ENCODE data around the gene CCR9. TPM values are rescaled to one million over a fixed set of nuclear protein-coding genes. Genes with fewer than 3 reads are reported as not detected.

CCR9 gene
- total RNA-seq, 4 donors from 2014 or later: 0.14 to 1.3 TPM; not detected in 2

GRCh38 chr3:45922950-45923590 is 36.7 kb downstream of the CCR9 start:
- Histone ChIP-seq H3K27me3 (no peaks in the 10 kb centered on the region), H3K4me1 (no peaks in the 10 kb centered on the region), H3K27ac (no peak overlapping the region), H3K36me3 (peaks cover 0 to 34% (median 14%) of the 10 kb centered on the region in 4 donors), H3K4me3 (no peak overlapping the region), H3K9me3 (no peaks in the 10 kb centered on the region)
- TF ChIP-seq POLR2AphosphoS5 (IDR thresholded peaks at IDR 0.05) (no peak), EP300 (IDR thresholded peaks at IDR 0.05; ENCODE audit: low read depth) (no peak)
- 92 to 98% methylated on average over 4 of the region's 4 CpGs for WGBS, 2 donors (ENCODE audit: low coverage in 1 of 2)
- intact Hi-C loops (cut with DNase I; ENCODE audit: low total_unique reads) (no loop called here), in situ Hi-C loops (cut with MboI; ENCODE audit: low pct_ligation_motif_present in 1 of 4, low pct_unique_long_range_greater_than_20kb in 1 of 4, low sequenced_read_pairs in 3 of 4) (loop anchor here in 2 of 4 donors (10.0 kb wide), 1 partner anchor 158 kb away; no protein-coding TSS in a partner anchor)
- no peak for DNase-seq

- Histone ChIP-seq H3K4me1 (no peaks in the 10 kb centered on the region), H3K27me3 (no peaks in the 10 kb centered on the region), H3K27ac (no peak overlapping the region), H3K9me3 (no peaks in the 10 kb centered on the region), H3K36me3 (peaks cover 0 to 34% (median 17%) of the 10 kb centered on the region in 4 donors), H3K4me3 (no peak overlapping the region)
- DNase-seq: no peak
- in situ Hi-C loops (cut with MboI; ENCODE audit: low pct_ligation_motif_present in 1 of 4, low pct_unique_long_range_greater_than_20kb in 1 of 4, low sequenced_read_pairs in 3 of 4) (loop anchor here in 2 of 4 donors (10.0 kb wide), 1 partner anchor 159 kb away; no protein-coding TSS in a partner anchor), intact Hi-C loops (cut with DNase I; ENCODE audit: low total_unique reads) (no loop called here)
- 72% methylated on average over 3 of the region's 3 CpGs; no CpG with 5 or more reads in 1 of the 2 donors for WGBS, 2 donors (ENCODE audit: low coverage in 1 of 2)
- TF ChIP-seq POLR2A (IDR thresholded peaks at IDR 0.05): no peak
- TF ChIP-seq, protein P1, sequence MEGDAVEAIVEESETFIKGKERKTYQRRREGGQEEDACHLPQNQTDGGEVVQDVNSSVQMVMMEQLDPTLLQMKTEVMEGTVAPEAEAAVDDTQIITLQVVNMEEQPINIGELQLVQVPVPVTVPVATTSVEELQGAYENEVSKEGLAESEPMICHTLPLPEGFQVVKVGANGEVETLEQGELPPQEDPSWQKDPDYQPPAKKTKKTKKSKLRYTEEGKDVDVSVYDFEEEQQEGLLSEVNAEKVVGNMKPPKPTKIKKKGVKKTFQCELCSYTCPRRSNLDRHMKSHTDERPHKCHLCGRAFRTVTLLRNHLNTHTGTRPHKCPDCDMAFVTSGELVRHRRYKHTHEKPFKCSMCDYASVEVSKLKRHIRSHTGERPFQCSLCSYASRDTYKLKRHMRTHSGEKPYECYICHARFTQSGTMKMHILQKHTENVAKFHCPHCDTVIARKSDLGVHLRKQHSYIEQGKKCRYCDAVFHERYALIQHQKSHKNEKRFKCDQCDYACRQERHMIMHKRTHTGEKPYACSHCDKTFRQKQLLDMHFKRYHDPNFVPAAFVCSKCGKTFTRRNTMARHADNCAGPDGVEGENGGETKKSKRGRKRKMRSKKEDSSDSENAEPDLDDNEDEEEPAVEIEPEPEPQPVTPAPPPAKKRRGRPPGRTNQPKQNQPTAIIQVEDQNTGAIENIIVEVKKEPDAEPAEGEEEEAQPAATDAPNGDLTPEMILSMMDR (IDR thresholded peaks at IDR 0.05): no peak
Measured at GRCh38 chr3:45923755-45924154, 37.4 kb downstream of the CCR9 start.

GRCh38 chr3:45927881-45928280 is 41.5 kb downstream of the CCR9 start:
- no peak for DNase-seq
- WGBS, 2 donors (ENCODE audit: low coverage in 1 of 2): 96 to 100% methylated on average over 1 to 2 of the region's 2 CpGs
- intact Hi-C loops (cut with DNase I; ENCODE audit: low total_unique reads): no loop called here
- no peak overlapping the region for H3K27ac ChIP-seq
- in situ Hi-C loops (cut with MboI; ENCODE audit: low pct_ligation_motif_present in 1 of 4, low pct_unique_long_range_greater_than_20kb in 1 of 4, low sequenced_read_pairs in 3 of 4): loop anchor here (5.0 to 25.0 kb wide), 5 partner anchors 163 to 459 kb away; partner anchors contain the start of genes CCR1 (in 2 of the 4), CCR2 (in 1 of the 4) and CCR5 (in 1 of the 4)
- no peaks in the 10 kb centered on the region for H3K4me1 ChIP-seq
- H3K9me3 ChIP-seq: no peaks in the 10 kb centered on the region
- H3K27me3 ChIP-seq: no peaks in the 10 kb centered on the region
- H3K36me3 ChIP-seq: peaks cover 0 to 50% (median 22%) of the 10 kb centered on the region in 4 donors
- TF ChIP-seq EP300 (IDR thresholded peaks at IDR 0.05; ENCODE audit: low read depth) (no peak), POLR2A (IDR thresholded peaks at IDR 0.05) (no peak), POLR2AphosphoS5 (IDR thresholded peaks at IDR 0.05) (no peak)
- TF ChIP-seq, protein P1 (IDR thresholded peaks at IDR 0.05): no peak
- no peak overlapping the region for H3K4me3 ChIP-seq

DNA sequence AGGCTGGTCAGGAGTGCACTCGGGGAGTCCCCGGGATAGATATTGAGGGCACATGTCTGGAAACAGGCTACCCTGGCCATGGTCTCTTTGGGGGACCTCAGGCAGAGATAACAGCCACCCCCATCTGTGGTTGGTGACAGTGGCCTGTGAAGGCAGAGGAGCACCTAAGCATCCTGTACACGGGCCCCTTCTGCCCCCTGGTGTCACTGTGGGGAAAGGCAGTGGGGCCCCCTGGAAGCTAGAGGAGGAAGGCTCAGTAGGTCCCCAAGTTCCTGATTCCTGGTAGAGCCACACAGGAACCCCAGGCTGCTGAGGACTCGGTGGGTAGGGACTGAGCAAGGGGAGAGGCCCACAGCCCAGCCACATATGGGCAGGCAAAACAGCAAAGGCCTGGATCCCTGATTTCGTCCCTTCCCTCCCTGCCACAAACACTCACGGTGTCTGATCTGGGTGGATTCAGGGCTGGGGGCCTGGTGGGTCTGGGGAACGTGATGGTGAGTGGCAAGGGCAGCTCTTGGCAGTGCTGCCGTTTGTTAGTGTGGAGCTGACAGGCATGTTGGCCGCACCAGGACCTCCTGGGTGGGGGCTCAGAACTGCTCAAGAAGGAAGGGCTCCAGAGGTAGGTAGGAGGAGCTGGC is 42.8 kb downstream of the CCR9 start:
- Histone ChIP-seq H3K4me1 (no peaks in the 10 kb centered on the region), H3K36me3 (peaks cover 0 to 41% (median 18%) of the 10 kb centered on the region in 4 donors), H3K27ac (no peak overlapping the region), H3K9me3 (no peaks in the 10 kb centered on the region), H3K27me3 (no peaks in the 10 kb centered on the region), H3K4me3 (no peak overlapping the region)
- intact Hi-C loops (cut with DNase I; ENCODE audit: low total_unique reads): no loop called here
- TF ChIP-seq POLR2AphosphoS5 (IDR thresholded peaks at IDR 0.05): no peak
- TF ChIP-seq, protein P1 (IDR thresholded peaks at IDR 0.05): peak; percentile 45 to 62 (median 58)
- TF ChIP-seq EP300 (IDR thresholded peaks at IDR 0.05; ENCODE audit: low read depth): no peak
- no peak for TF ChIP-seq POLR2A (IDR thresholded peaks at IDR 0.05)
- DNase-seq: peak; percentile 47
- WGBS, 2 donors (ENCODE audit: low coverage in 1 of 2): 67% methylated on average over 9 of the region's 9 CpGs; no CpG with 5 or more reads in 1 of the 2 donors
- in situ Hi-C loops (cut with MboI; ENCODE audit: low pct_ligation_motif_present in 1 of 4, low pct_unique_long_range_greater_than_20kb in 1 of 4, low sequenced_read_pairs in 3 of 4): loop anchor here (5.0 to 25.0 kb wide), 5 partner anchors 164 to 458 kb away; partner anchors contain the start of genes CCR1 (in 2 of the 4), CCR2 (in 1 of the 4) and CCR5 (in 1 of the 4)

All from transverse colon (tissue), 4 donors.